HG03565 (cell line): Measurements from ENCODE around the gene DKC1.

ENCODE experiments used
- ATAC-seq: cut with Tn5 transposase; IDR thresholded peaks from one replicate; pipeline ENCODE4 v1.9.1; 2021; ENCODE audit warnings: mild to moderate bottlenecking, moderate library complexity; ENCODE audit not compliant: unreplicated experiment

The DKC1 gene

DNA sequence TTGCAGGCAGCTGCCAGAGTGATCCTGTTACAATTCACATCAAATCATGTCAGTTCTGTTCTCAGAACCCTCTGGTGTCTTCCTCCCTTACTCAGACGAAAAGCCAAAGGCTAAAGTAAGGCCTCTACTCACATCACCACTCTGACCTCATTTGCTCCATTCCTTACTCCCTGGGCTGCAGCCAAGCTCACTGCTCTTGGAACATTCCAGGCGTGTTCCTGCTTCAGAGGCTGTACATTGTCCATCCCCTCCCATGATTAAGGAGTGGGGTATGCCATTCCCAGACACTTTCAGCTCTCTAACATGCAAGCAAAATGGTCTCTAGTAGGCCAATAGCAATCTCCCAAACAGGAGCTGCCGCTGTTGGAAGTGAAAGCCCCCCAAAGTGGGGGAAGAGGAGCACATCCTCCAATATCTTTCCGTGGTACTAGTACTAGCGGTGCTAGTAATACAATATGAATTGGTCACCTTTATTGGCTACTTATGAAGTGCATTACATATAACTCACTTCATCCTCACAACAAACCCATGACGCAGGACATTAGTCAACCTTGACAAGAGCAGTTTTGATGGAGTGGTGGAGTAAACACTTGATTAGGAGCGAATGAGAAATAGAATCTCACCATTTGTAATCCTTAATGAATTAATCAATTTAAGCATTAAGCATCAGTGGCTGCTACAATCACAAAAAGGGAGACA is 26.8 kb upstream of the DKC1 start:
- ATAC-seq, result no peak

DNA sequence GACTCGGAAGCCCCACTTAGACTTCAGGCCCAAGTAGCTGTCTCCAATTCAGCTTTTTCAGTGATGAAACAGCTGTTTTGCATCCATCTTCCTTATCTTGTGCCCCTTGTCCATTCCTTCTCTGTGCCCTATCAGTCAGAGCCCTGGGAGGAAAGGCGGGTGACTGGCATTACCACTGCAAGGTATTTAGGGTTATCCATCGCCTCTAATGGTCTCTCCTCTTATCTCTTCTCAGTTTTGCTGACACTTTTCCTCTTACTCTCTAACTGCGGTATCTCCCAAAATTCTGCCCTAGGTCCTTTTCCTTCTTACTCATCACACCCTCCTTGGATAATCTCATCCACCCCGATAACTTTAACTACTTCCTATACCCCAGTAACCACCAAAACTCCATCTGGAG is 25.5 kb upstream of the DKC1 start:
- no peak for ATAC-seq

DNA sequence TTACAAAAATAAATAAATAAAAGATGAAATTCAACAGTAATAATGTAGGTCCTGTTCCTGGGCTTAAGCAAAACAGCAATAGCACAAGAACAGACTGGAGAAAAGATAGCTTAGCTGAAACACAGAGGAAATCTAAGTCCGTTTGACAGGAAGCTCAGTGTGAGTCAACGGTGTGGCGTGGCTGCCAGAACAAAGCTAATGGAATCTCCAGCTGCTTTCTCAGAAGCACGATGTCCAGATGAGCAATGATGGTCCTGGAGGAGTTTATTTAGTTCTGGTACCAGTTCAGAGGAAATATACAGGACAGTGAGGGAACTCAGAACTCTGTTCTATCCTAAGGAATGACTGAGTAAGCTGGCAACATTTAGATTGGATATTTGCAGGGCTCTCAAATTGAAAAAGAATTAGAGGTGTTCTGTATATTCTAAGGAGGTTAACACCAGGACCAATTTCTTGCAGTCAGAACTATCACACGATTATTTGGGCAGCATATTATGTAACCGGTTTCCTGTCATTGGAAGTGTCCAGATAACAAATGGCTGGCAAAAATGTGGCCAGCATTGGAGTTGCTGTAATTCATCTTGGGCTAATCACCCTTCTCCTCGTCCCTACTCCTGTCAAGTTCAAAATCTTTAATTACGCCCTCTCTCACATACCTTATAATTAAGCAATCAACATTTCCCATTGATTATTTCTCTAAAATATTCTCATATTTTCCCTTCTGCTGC is 24.5 kb upstream of the DKC1 start:
- ATAC-seq, result no peak

DNA sequence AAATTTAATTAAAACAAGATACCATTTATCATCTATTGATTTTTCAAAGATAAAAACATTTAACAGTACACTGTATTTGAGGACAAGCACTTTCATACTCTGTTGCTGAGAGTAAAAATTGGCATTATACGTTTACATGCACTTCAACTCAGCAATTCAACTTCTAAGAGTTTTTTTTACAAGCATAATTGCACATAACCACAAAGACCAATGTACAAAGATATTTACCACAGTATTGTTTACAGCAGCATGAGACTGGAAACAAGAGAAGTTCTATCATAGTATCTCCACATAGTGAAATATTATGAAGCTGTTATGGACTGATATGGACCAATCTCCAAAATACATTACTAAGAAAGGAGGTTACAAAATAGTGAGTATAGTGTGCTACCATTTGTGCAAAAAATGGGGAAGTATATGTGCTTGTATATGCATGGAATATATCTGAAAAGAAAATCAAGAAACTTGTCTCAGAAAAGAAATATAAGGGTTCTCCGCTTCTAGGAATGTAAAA is 22.7 kb upstream of the DKC1 start:
- no peak for ATAC-seq

DNA sequence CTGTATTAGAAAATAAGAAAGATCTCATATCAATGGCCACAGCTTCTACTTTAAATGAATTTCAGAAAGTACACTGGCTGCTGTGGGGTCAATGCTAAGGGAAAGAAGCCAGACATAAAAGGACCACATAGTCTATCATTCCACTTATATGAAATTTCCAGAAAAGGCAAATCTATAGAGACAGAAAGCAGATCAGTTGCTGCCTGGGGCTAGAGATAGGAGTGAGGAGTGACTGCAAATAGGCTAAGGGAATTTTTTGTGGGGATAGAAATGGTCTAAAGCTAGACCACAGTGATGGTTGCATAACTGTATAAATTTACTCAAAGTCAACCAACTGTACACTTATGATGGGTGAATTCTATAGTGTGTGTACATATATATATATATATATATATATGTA is 20.1 kb upstream of the DKC1 start:
- no peak for ATAC-seq

DNA sequence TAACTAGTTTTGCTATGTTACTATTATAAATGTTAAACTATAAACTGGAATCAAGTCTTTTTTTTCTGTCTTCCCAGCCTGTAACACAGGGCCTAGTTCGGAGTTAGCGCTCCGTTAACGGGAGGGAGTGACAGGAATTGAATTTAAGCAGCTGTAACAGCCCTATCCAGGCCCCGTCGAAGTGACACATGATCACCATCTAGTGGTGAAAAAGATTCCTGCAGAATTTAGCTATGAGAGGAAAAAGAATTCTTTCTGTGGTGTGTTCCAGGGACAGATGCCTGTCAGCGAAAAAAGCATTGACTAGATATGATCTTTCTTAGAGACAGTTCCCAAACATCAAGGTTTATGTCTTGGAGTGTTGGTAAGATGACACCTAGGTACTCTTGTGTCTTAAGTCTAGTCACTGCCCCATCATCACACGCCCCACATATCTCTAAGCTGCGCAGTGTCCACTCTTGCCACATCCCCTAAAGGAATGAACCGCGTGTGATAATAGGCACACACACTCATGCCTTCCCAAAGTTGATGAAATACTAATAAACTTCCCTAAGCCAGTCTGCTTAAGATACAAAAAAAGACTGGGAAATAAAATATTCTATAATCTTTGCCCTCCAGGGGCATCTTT is 13.8 kb upstream of the DKC1 start:
- no peak for ATAC-seq

DNA sequence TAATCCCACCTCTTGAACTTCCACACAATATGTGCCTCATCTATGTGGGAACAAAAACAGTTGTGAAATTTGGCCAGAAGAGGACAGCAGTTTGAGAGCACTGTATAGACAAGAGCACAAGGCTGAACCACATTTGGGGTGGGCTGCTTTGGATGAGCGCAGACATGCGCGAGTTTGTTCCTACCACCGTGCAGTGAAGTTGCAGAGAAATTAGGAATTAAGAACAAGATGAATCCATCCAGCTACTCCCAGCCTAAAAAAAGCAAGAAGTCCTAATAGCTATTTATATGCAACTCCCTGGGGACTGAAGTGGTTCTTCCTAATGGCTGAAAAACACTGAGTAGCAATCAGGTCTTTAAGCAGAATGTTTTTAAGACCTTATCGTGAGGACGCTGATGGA is 12.8 kb upstream of the DKC1 start:
- ATAC-seq, result no peak

DNA sequence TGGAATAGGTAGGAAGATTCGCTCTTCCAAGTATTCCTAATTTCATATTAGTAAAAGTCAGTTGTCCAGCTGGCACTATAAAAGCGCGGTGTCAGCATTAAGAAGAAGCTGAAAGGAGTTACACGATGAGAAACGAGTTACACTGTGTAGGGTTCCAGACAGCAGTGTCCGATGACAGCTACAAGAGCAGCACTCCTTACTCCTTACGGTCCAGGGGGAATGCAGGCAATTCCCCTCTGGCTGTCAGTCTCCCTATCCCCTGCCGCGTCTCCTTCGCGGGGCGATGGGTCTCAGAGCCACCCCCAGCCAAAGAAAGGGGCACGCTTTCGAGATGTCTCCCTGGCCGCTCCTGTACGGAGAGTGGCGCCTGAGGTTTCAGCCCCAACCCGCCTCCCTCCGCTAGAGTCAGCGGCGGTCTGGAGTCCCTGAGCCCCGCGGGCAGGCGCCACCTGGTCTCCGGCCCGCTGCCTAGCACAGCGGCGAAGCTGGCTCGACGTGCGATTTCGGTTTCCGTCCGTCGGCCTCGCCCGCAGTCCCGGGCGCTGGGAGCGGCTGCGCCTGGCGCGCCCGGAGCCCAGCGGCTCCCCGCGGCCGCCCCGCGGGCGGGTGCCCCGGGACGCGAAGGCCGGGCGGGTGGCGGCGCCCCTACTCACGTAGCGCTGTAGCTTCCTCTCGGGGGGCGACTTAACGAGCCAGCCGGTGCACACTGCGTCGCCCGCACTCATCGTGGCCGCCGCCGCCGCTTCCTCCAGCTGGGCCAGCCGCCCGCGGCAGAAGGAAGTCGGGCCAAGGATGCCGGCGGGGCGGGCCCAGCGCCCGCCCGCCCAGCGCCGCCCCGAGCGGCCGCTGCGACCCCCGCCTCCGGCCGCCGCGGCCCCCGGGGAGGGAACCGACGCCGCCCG is 12.1 kb upstream of the DKC1 start, which contains the start of gene GAB3:
Gene GAB3, minus strand, starts transcription at position 777 of the 902 bp plus-strand sequence. Its CDS starts 52 bp downstream, at position 725.
- no peak for ATAC-seq

DNA sequence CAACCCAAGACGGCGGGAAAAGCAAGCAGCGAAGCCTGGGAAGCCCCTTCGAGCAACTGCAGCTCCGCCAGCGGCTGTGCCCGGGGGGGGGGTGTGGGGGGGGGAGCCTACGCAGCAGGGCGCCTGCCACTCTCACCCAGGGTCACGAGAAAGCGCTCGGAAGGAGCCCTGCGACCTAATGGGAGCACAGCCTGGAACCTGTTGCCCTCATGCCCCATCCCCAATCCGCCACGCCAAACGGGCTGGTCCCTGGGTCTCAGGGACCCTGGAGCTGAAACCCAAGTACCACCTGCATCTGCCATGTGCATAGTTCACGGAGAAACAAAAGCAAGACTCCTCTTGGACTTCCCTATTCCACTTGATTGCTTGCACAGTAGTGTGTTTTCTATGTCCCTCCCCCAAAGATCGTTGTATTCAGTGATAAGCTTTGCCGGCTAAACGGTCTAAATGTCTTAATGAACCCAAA is 11.4 kb upstream of the DKC1 start:
- no peak for ATAC-seq

DNA sequence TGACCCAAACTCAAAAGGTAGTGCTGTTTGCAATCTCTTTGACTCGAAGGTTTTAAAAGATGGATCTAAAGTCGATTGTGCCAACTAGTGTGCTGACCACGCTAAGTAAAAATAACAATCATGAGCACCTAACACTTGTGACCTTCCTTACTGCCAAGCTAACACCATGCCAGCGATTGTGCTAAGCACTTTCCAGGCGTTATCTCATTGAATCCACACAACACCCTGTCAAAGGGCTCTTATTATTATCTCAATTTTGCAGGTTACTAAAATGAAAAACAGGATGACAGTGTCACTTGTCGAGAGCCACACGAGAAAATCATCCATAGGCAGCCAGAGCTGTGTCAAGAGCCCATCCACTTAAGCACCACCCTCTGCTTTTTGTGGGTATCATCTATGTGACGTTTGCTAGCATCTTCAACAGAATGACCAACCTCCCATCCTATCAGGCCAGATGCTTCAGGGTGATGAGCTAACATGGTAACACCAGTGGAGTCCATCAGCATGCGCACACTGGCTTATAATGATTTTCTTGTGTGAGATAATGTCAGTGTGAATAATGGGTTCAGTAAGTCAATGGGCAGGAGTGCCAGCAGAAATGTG is 10.9 kb upstream of the DKC1 start:
- no peak for ATAC-seq

DNA sequence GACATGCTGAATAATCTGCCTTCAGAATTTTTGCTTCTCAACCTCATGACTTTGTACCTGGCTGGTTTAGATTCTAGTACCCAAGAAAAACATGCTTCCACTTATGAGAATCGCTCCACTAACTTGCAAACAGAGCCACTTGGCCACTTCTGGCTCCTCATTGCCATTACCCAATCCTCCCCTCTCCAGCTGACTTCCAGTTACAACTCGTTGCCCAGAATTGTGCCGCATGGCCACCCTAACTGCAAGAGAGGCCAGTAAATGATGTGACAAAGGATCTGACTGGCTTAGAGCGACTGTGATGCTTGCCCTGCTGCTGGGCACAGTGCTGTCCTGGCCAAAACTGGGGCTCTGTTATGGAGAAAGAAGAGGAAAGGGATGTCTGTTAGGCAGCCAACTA is 4.0 kb upstream of the DKC1 start:
- no peak for ATAC-seq

DNA sequence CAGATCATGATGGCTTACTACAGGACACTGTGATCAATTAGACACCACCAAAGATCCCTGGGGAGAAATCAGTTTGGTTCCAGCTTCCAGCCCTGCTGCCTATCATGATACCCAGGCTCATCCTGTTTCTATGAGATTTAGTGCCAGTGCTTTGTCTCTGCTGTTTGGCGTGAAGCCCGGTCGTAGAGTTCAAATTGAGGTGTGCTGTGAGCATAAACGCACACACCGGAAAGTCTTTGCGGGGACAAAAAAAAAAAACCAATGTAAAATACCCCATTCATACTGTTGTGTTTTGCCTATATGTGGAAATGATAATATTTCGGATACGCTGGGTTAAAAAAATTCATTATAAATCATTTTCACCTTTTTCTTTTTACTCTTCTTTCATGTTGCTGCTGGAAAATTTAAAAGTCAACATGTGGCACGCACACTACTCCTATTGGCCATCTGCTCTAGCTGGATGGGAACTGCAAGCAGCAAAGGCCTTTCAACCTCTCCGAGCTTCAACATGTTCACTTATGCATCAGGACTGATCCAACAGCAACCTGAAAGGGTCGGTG is 607 bp upstream of the DKC1 start:
- ATAC-seq, result no peak

DNA sequence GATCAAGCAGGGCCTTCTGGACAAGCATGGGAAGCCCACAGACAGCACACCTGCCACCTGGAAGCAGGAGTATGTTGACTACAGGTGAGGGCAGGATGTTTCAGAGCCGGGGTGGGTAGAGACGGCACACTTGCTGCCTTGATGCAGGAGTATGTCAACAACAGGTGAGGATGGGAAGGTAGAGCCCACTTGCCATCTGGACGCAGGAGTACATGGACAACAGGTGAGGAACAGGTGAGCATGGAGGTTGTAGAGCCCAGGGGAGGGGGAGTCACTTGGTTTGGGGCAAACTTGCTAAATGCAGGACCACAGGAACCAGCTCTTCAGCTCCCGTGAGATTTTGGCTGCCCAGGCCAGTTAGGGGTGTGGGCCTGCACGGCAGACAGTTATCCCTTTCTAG is 12.0 kb downstream of the DKC1 start:
- ATAC-seq, result no peak

DNA sequence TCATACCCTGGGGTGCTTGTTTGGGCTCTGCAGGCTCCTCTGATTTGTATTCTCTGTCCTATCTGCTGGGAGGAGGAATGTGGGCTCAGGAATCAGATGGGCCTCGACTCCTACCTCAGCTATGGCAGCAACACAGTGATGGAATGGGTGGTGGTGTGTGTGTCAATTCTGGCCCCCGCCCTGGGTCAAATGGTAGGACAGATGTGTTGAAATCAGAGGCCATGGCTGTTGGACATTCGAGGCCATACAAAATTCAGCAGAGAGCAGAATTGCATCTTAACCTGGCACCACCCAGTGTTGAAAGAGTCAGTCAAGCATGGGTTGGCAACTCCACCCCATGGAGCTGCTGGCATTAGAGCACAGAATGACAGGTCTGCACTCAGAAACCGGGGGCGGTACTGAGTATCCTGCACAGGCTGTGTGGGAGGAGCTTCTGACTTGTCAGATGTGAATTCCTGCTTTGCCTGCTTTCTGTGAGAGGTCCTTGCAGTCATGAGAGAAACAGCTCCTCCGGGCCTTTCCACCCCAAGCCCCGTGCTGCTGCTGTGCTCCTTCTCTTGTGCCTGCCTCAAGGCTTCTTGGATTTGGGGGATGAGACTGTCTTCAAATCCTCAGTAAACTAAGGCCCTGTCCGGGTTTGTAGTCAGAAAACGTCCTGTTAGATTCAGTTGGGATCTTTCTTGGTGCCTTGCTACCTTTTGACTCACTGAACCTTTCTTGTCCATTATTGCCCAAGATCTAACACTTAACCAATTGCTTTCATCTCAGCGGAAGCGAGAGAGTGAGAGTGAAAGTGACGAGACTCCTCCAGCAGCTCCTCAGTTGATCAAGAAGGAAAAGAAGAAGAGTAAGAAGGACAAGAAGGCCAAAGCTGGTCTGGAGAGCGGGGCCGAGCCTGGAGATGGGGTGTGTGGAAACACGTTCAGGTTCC is 13.0 kb downstream of the DKC1 start:
- ATAC-seq, result no peak

DNA sequence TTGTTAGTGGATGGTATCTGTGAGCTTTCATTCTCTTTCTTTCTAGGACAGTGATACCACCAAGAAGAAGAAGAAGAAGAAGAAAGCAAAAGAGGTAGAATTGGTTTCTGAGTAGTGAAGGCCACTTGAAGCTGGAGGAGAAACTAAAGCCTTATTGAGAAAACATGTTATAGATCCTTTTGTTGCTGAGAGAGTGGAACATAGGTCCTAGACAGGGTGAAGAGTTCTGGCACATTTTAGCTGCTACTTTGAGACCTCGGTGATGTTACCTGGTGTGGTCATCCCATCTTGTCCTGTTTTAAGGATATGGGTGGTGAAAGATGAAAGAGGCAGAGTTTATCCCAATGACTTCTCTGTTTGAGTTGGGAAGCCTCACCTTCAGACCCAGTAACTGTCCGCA is 14.1 kb downstream of the DKC1 start:
- ATAC-seq, result no peak

DNA sequence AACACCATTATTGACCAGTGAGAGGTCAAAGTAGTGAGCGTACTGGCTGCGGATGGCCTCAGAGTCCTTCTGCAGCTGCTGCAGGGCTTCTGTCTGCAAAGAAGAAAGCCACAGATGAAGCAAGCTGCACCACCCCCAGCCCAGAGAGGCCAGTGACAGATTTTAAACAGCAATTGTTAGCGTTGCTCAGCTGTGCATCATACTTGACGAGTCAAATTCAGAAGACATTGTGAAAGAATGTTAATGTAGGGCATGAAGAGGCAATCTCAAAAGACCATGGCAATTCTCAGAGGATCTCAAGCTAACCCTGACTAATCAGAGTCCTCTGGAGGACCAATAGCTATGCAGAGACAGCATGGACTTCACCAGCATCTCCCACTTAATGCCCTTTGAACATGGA is 16.6 kb downstream of the DKC1 start:
- no peak for ATAC-seq

DNA sequence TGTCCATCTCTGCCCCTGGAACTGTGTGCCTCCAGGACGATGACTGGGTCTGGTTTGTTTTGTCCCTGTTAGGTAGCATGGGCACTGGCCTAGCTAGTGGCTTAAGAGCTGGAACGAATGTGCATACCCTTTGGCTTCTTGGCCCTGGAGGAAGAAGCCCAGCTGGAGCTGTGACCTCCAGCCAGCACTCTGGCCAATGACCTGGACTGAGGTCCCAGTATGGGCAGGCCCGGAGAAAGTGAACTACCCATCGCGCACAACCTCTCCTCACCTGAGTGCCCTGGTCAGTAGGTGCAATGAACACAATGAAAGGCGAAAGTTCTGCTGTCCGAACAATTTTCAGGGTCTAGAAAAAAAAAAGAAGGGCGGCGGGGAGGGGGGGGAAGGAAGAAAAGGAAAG is 18.3 kb downstream of the DKC1 start:
- ATAC-seq, result no peak

DNA sequence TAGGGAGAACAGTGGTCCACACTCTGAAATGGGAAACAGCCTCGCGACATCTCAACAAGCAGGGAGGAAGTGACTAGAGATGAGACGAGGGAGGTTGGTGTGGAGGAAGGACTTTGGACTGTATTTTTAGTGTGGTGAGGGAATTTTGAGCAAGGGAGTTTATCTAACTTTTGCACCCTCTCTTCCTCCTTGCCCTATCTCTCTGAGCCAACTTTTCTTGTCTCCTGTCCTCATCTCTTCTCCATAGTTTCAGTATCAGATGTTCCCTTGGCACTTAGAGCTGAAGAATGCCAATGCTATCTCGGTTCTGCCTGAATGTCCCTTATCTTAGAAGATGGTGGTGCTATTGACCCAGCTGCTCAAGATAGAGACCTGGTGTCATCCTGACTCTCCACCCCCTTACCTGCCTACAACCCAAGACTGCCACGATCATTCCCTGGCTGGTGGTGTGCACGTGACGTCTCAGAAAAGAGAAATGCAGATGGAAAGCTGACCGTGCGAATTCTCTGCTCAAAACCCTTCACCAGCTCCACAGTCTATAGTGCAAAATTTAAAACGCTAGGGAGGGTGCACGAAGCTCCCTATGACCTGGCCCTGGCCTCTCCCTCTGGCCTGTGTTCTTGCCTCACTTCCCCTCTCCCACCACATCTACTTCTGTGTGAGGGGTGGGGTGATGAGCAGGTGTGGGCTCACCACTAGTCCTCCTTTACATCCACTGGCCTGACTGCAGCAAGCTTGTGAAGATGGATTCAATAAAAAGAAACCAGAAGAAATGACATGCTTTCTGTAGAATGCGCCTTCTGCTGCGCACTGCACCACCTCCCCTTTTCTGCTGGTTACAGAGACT is 21.7 kb downstream of the DKC1 start:
- no peak for ATAC-seq
